Endothelial cell of umbilical vein (primary cell): ENCODE data around the gene PARP1. TPM values are rescaled to one million over a fixed set of nuclear protein-coding genes. Genes with fewer than 3 reads are reported as not detected.

Experiments used
- BruUV-seq: library from RNA; stranded (reverse); fragments of 400-500 nt; replicated peaks from 2 replicates; lab custom pipeline; 2021; lab: Mats Ljungman, UMichigan
- CTCF ChIA-PET: fragments of 300-600, 350-600 bp; sonication (Branson Sonifier 250); formaldehyde crosslinking; loops from one replicate; lab custom pipeline; 2021; ENCODE audit warnings: antibody characterized with exemption, inconsistent platforms; lab: Charles Lee
- POLR2A ChIA-PET: fragments of 300-600, 350-600 bp; sonication (Branson Sonifier 250); formaldehyde crosslinking; loops from one replicate; lab custom pipeline; 2021; ENCODE audit warnings: antibody characterized with exemption, inconsistent platforms; lab: Charles Lee
- DNase-seq: peaks from one replicate; pipeline ENCODE4 v3.0.0-alpha.2; 2011; ENCODE audit warnings: low read depth, low spot score
- FAIRE-seq: peaks from 2 replicates; lab custom pipeline; 2011; peaks lifted over from hg19 to GRCh38; lab: Jason Lieb, UNC
- H2AFZ ChIP-seq: 2 replicates; pipeline ENCODE4 v1.6.0; 2012; ENCODE audit warnings: low read depth, low read length, control low read depth, inconsistent platforms
- H3K27ac ChIP-seq: 2 replicates; pipeline ENCODE4 v1.5.1; 2011; ENCODE audit warnings: low read depth, mild to moderate bottlenecking, control low read depth, low read length, moderate library complexity; ENCODE audit not compliant: insufficient read depth
- H3K27me3 ChIP-seq, 2 experiments: 2 replicates each; pipeline versions ENCODE4 v1.6.0 to v1.6.1; 2011; ENCODE audit warnings: low read length in 2 of 2, mixed read lengths in 1 of 2; ENCODE audit not compliant: control insufficient read depth in 2 of 2, insufficient read depth in 2 of 2
- H3K36me3 ChIP-seq, 2 experiments: 2 replicates in 1 of 2; 3 replicates in 1 of 2; pipeline ENCODE4 v1.5.1; 2011; ENCODE audit warnings: low read length in 2 of 2, mild to moderate bottlenecking in 1 of 2, moderate library complexity in 1 of 2; ENCODE audit not compliant: control insufficient read depth in 2 of 2, insufficient read depth in 2 of 2; ENCODE audit errors: extremely low read depth in 1 of 2
- H3K4me1 ChIP-seq: 3 replicates; pipeline ENCODE4 v1.5.1; 2011; ENCODE audit warnings: mild to moderate bottlenecking, low read length; ENCODE audit not compliant: control insufficient read depth, insufficient read depth; ENCODE audit errors: extremely low read depth
- H3K4me2 ChIP-seq: 2 replicates; pipeline ENCODE4 v1.6.1; 2011; ENCODE audit warnings: low read length, control low read depth, mixed read lengths; ENCODE audit not compliant: insufficient read depth
- H3K4me3 ChIP-seq, 3 experiments: fragments of 200-600 bp in 1 of 3; sonication (generic), shearing (Covaris generic) in 1 of 3; replicated peaks in 1 of 3; 2 replicates each; pipeline ENCODE4 v1.5.1; 2011 to 2016; ENCODE audit warnings: control low read depth in 3 of 3, low read length in 3 of 3, mild to moderate bottlenecking in 2 of 3, inconsistent platforms in 1 of 3, low read depth in 1 of 3, moderate library complexity in 1 of 3; ENCODE audit not compliant: insufficient read depth in 1 of 3
- H3K79me2 ChIP-seq: 2 replicates; pipeline ENCODE4 v1.6.0; 2012; ENCODE audit warnings: low read length, inconsistent platforms; ENCODE audit not compliant: control insufficient read depth, insufficient read depth
- H3K9ac ChIP-seq: replicated peaks from 2 replicates; pipeline ENCODE3; 2011; ENCODE audit warnings: low read length, control low read depth; ENCODE audit not compliant: insufficient read depth; ENCODE audit errors: extremely low read depth
- H3K9me1 ChIP-seq: replicated peaks from 3 replicates; pipeline ENCODE4 v1.6.0; 2011; ENCODE audit warnings: mild to moderate bottlenecking, low read length; ENCODE audit not compliant: control insufficient read depth, insufficient read depth; ENCODE audit errors: extremely low read depth
- H3K9me3 ChIP-seq: replicated peaks from 2 replicates; pipeline ENCODE4 v1.5.1; 2012; ENCODE audit warnings: low read length, inconsistent platforms; ENCODE audit not compliant: control insufficient read depth, insufficient read depth
- H4K20me1 ChIP-seq: replicated peaks from 2 replicates; pipeline ENCODE3; 2011; ENCODE audit warnings: mild to moderate bottlenecking, low read length; ENCODE audit not compliant: control insufficient read depth, insufficient read depth; ENCODE audit errors: extremely low read depth
- CTCF ChIP-seq, 2 donors: IDR thresholded peaks; 1 replicate in 1 of 2; 2 replicates in 1 of 2; pipeline ENCODE4 v1.5.1; 2011; ENCODE audit warnings: low read length in 2 of 2, mild to moderate bottlenecking in 2 of 2, moderate library complexity in 2 of 2, control low read depth in 1 of 2, inconsistent platforms in 1 of 2, low read depth in 1 of 2; ENCODE audit not compliant: insufficient read depth in 1 of 2; ENCODE audit errors: extremely low read depth in 1 of 2
- EZH2 ChIP-seq: IDR thresholded peaks from 2 replicates; pipeline ENCODE4 v1.6.1; 2012; ENCODE audit warnings: borderline replicate concordance, low read depth, mild to moderate bottlenecking, moderate library complexity, low read length, inconsistent platforms; ENCODE audit not compliant: severe bottlenecking
- FOS ChIP-seq: IDR thresholded peaks from 2 replicates; pipeline ENCODE4 v1.6.1; 2011; ENCODE audit warnings: mild to moderate bottlenecking, low read length, moderate library complexity, borderline replicate concordance; ENCODE audit not compliant: insufficient read depth
- GATA2 ChIP-seq: IDR thresholded peaks from 2 replicates; pipeline ENCODE4 v1.7.0; 2011; ENCODE audit warnings: low read depth, mild to moderate bottlenecking, moderate library complexity, mixed read lengths, low read length; ENCODE audit not compliant: insufficient read length, insufficient read depth
- JUN ChIP-seq: IDR thresholded peaks from 2 replicates; pipeline ENCODE4 v1.6.1; 2011; ENCODE audit warnings: borderline replicate concordance, low read depth; ENCODE audit not compliant: insufficient read length, insufficient read depth
- MAX ChIP-seq: IDR thresholded peaks from 2 replicates; pipeline ENCODE4 v1.6.1; 2011; ENCODE audit not compliant: insufficient read depth, insufficient read length
- MYC ChIP-seq: IDR thresholded peaks from one replicate; pipeline ENCODE4 v1.6.1; 2011; ENCODE audit warnings: mild to moderate bottlenecking, low read depth, low read length
- POLR2A ChIP-seq: IDR thresholded peaks from 2 replicates; pipeline ENCODE4 v1.6.1; 2012; ENCODE audit warnings: low read depth, mild to moderate bottlenecking, control low read depth, low read length
- POLR2AphosphoS5 ChIP-seq: IDR thresholded peaks from 2 replicates; pipeline ENCODE4 v1.6.1; 2012; ENCODE audit warnings: low read depth, mild to moderate bottlenecking, control low read depth, low read length, moderate library complexity; ENCODE audit not compliant: insufficient read depth
- dilution Hi-C: fragments of 300-500 bp; cut with MboI; formaldehyde crosslinking; loops from one replicate; pipeline ENCODE4 v1.15.0; 2019; ENCODE audit warnings: low sequenced_read_pairs; ENCODE audit not compliant: extremely low pct_ligation_motif_present
- intact Hi-C: fragments of 100-400 bp; cut with micrococcal nuclease; formaldehyde crosslinking; loops from one replicate; pipeline ENCODE4 v1.10.0; 2022
- polyA plus RNA-seq, 4 experiments: library from polyadenylated mRNA; depleted of rRNA in 3 of 4; stranded (reverse) in 3 of 4; unstranded in 1 of 4; fragments of >200 nt; gene quantifications; 2 replicates each; pipeline versions ENCODE4 v1.2.1 to v1.2.3, GENCODE V29; 2011 to 2012; ENCODE audit warnings: missing spikeins in 1 of 4
- total RNA-seq: library from RNA; stranded (reverse); gene quantifications from 2 replicates; pipeline ENCODE4 v1.2.3, GENCODE V29; 2021

Gene PARP1
- total and polyA plus RNA-seq, 2 donors (not counting 3 experiments of a cell fraction or from before 2014, with no cell fraction given): 136 to 160 TPM

GRCh38 chr1:226433341-226433720 is 25.4 kb upstream of the PARP1 start:
- Histone ChIP-seq H3K4me3 (no peak overlapping the region), H3K9me3 (no peaks in the 10 kb centered on the region), H2AFZ (no peak overlapping the region), H3K4me1 (no peaks in the 10 kb centered on the region), H3K4me2 (no peak overlapping the region), H4K20me1 (no peaks in the 10 kb centered on the region), H3K36me3 (no peaks in the 10 kb centered on the region), H3K79me2 (no peaks in the 10 kb centered on the region), H3K9ac (no peak overlapping the region), H3K9me1 (no peaks in the 10 kb centered on the region), H3K27me3 (peaks cover 0 to 5% of the 10 kb centered on the region in 2 experiments), H3K27ac (no peak overlapping the region)
- FAIRE-seq (no peak), DNase-seq (no peak)
- dilution Hi-C loops: no loop called here
- POLR2A ChIA-PET: no interaction called here
- intact Hi-C loops: no loop called here
- TF ChIP-seq MYC (no peak), JUN (no peak), EZH2 (no peak), FOS (no peak), POLR2A (no peak), MAX (no peak), GATA2 (no peak), POLR2AphosphoS5 (no peak), CTCF (IDR thresholded peaks at IDR 0.05; ENCODE audit: extremely low read depth in 1 of 2, insufficient read depth in 1 of 2, low read depth in 1 of 2, low read length in 2 of 2) (no peak)
- no TSS peak for BruUV-seq
- CTCF ChIA-PET: no interaction called here
